ENCODE data around the gene FAM124B.

- TF ChIP-seq CTCF (IDR thresholded peaks at IDR 0.05): no peak
- TF ChIP-seq POLR2A (IDR thresholded peaks at IDR 0.05): no peak
Measured at GRCh38 chr2:224438726-224439125, 36.8 kb upstream of the FAM124B start.

All from testis (tissue), 2 donors.